Right lobe of liver (tissue), 4 donors: ENCODE measurements around the gene GRIP1.
"Not testable (repeated sequence)": the region's sequence is repeated elsewhere in the genome, so short reads cannot be mapped to it uniquely, and the experiment has no call there.

Experiments
- CTCF ChIP-seq, 4 donors: fragments of 200-600 bp in 3 of 4; fragments of 450-650 bp in 1 of 4; IDR thresholded peaks; one replicate each; pipeline versions ENCODE4 v1.5.1 to v1.8.0; 2016 to 2022; ENCODE audit warnings: antibody characterized with exemption in 4 of 4, mild to moderate bottlenecking in 2 of 4
- POLR2A ChIP-seq: fragments of 450-650 bp; IDR thresholded peaks from one replicate; pipeline ENCODE4 v1.6.1; 2017; ENCODE audit warnings: antibody characterized with exemption, mild to moderate bottlenecking
- donor health status: DM: no; HTN: no; CAD: no.
- donor health status: DM: no; HTN: no; CAD: no.
- donor health status: DM: no; HTN: yes; CAD: no.

DNA sequence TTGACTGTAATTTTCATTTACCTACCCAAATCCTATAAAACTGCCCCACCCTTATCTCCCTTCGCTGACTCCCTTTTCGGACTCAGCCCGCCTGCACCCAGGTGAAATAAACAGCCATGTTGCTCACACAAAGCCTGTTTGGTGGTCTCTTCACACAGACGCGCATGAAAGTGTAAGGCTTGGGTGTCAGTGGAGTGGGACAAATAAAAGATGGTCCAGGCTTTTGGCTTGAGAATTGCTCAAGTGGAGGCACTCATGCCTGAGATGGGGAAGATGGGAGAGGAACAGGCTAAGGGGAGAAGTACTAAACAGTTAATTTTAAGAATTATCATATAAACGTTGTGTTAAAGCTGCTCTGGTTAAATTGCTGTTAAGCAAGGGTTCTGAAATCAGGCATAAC is 180.8 kb downstream of the GRIP1 start:
- not testable (repeated sequence) for TF ChIP-seq POLR2A; CTCF (IDR thresholded peaks at IDR 0.05)
